Measurements from ENCODE around the gene PLEKHA8. TPM values are rescaled to one million over a fixed set of nuclear protein-coding genes. Genes with fewer than 3 reads are reported as not detected.

PLEKHA8 gene
- polyA plus RNA-seq, 1 donor, result 11.4 TPM

DNA sequence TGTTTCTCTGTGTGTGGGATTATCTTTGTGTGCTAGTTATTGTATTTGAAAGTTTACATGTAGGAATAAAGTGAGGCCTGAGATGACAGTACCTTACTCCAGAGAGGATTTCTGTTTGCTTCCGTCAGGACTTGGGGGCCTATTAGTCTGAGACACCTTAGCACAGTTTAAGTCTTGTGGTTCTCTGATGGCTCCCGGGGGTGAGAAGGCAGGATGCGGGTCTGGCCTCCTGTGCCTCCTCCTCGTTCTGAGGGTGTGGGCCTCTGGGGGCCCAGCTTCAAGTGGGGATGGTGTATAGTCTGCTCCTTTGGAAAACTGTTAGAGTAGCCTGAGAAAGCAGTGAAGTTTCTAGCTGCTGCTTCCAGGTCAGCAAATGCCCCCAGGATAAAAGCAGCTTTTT lies 119.0 kb downstream of the PLEKHA8 start:
- no peak for DNase-seq

DNA sequence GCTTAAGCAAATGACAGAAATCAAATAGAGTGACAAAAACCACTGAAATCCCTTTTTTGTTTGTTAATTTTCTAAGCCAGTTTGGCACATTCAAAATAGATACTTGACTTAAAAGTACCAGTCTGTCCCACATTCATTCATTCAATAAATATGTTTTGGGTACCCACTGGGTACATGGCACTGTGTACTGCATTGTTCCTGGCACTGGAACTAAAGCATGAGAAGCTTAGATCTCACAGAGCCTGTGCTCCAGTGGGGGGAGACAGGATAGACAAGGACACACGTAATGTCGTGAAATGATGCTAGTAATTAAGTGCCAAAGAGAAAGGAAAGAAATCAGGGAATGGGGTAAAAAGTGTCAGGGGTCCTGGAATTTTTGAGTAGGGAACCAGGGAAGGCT lies 119.6 kb downstream of the PLEKHA8 start:
- no peak for DNase-seq

DNA sequence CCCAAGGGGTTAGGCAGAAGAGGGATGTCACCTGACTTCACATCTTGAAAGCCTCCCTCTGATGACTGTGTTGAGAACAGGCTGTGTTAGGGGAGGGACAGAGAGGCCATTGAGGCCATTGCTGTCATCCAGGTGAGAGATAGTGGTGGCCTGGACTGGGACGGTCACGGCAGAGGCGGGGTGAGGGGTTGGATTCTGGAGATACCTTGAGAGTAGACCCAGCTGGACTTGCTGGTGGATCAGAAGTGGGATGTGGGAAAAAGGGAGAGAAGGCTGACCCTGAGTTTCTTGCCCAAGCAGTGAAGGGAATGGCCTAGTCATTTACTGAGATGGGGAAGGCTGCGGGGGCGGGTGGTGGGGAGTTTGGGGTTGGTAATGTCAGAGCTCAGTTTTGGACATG lies 120.2 kb downstream of the PLEKHA8 start:
- no peak for DNase-seq

DNA sequence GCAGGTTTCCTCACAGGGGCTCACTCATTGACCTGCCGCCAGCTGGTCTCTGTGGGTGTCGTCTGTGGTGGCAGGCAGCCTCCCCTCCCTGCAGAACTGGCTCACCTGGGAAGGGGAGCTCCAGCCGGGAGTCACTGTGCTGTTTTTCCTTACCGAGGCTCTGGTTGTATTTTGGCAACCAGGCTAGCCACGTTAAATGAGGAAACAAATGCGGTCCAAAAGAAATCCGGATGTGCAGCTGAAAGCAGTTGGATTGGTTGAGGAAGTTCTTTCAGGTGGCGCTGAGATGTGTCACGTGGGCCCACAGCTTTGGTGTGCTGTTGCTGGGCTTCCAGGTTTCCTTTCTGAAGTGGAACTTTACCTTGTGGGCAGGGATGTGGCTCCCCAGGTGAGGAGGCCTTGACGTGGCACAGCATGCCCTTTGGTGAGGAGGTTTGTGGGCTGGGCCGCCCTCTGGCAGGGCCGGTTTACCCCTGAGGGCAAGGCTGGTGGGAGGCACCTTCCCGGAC lies 120.8 kb downstream of the PLEKHA8 start:
- no peak for DNase-seq

DNA sequence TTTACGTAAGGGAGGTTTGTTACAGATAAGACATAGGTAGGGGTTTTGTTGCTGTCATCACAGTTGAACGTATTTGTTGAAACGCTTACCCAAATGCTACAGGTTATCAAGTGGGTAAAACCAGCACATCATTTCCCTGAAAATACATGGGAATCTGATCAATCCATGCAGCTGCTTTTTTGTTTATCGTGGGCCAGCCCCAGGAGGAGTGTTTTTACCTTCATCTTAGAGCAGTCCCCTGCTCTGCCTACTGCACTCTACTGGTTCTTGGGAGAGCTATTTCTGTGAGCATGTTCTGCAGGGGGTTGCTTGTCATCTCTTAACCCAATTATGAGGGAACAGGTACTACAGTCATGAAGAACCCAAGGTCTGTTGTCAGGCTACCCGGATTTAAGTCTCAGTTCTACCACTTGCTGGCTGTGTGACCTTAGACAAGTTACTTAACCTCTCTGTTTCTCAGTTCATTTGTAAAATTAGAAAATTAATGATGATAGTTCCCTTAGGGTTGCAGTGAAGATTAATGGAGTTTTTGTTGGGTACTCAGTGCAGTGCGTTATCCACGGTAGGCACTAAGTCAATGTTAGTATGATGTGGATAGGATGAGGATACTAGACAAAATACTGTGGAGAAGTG lies 121.5 kb downstream of the PLEKHA8 start:
- DNase-seq, result no peak

DNA sequence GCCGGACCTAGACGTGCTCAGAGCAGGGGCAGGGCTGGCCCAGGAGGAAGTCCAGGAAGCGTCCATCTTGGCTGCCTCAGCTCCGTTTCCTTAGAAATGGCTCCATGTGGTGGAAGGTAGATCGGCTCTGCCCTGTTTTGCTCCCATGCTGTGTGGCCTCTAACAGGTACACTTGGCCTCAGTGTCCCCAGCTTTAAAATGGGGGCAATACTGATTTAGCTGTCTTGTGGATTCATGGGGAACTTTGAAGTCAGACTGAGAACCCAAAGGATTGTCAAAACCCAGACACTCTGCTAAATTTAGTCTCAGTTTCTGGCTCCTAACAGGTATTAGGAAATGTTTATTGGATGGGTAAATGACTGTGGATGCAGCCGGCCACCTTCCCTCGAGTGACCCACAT lies 122.5 kb downstream of the PLEKHA8 start:
- DNase-seq, result no peak

DNA sequence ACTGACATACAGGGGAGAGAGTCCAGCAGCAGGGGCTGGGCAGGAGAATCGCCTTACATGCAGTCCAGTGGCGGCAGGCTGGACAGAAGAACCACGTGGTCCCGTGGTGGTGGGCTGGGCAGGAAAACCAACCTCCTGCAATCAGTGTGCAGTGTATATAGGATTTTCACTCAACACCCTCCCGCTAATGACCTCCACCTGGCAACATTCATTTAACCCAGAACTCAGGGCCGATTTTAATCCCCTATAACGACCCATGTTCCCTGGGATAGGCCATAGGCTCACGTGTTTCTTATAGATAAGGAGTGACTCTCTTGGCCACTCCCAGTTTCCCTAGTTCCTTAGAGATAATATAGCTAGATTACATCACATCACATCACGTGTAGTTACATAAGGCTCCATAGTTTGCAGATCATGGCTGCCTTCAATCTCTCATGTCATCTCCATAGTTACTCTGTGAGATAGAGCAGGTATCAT lies 125.9 kb downstream of the PLEKHA8 start:
- no peak for DNase-seq

DNA sequence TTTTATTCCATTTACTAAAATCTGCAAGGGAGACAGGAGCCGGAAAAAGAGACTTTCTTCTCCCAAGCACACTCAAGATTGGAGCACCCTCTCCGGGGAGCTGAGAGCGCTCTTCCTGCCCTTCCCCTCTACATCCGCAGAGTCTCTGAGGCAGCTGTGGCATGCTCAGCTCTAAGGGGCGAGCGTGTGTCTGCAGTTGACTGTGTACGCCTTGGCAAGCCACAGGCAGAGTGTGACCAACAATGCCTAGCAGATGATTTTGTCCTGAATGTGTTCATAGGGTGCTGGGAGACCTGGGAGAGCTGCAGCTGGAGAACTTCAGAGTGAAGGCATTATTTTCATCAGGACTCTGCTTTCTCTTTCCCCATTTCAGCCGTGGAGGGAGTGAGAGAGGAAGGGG lies 127.3 kb downstream of the PLEKHA8 start:
- DNase-seq, result no peak

DNA sequence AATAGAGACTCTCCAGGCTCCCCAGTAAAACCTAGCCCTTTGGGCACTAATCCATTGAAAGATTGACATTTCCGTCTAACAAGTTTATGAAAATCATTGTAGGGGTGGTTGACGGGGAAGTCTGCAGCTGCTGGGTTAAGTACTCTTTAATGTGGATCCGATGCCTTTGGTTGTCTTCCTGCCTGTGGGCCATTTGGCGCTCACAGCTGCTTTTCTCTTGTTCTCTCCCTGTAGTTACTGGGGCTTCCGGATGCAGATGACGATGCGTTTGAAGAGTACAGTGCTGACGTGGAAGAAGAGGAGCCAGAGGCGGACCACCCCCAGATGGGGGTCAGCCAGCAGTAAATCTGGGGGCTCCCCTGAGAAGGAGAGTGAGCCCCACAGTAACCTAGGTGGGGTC lies 129.0 kb downstream of the PLEKHA8 start:
- DNase-seq, result no peak

DNA sequence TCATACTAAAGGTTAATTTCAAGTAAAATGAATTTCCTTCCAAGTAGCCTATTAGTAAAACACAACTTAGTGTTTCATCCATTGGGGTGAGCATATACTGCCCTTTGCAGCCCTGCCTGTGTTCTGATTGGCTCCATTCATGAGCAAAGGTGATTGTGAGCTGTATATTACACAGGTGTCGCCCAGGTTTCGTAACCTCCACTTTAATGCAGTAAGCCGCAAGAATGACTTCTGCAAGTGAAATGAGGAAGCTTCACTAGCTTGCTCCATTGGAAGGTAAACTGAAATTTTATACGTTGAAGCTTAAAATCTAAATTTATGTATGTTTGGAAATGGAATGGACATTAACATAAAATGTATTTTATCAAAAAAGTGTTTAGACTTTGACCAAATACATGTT lies 131.0 kb downstream of the PLEKHA8 start:
- DNase-seq, result no peak

DNA sequence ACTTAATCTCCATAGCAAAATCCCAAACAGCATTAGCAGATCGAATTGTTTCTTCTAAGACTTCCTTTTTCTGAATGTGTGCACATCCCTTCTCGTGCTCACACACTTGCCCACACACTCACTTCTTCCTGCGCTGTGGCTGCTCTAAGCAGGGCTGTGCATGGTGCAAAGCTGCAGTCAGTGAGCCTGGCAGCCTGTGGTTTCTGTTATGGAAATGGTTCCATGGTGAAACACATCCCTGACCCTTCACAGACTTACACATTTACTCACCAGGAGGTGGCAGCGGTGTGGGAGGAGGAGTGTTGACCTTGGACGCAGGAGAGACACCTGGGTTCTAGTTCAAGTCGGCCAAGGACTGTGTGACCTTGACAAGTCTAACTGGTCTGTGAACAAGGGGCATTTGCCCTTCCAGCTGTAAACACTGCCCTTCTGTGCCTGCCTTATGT lies 131.5 kb downstream of the PLEKHA8 start:
- DNase-seq, result no peak

DNA sequence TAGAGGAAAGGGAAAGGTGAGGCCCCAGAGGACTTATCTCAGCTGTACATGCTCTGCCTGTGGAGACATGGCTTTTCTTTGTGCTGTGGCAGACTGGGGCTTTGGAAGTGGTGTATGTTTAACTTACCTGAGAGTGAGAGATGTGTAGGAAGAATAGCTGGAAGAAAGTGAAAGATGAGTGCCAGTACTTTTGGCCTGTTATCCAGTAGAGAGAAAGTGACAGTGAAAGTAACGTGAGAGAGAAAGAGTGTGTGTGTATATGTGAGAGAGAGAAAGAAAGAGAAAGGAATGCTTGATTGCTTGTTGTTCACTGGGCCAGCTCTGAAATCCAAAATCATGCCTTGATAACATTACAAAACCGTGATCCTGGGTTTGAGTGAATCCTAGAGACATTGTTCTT lies 132.1 kb downstream of the PLEKHA8 start:
- no peak for DNase-seq

DNA sequence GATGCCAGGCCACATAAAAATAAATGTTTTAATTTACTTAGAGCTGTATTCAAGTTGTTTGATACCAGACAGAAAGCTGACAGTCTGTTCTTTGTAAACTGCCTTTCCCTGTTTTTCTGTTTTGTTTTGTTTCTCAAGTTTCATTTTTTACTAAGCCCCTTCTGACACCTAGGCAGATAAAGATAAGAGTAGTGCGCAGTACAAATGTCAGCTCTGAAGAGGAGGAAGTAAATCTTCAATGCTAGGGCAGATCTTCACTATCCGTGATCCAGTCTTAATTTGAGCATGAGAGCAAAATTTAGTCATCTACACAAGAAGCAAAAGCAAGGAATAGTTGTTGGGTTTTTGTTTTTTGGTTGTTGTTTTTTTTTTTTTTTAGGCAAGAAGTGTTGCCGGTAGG lies 133.9 kb downstream of the PLEKHA8 start:
- DNase-seq, result no peak

DNA sequence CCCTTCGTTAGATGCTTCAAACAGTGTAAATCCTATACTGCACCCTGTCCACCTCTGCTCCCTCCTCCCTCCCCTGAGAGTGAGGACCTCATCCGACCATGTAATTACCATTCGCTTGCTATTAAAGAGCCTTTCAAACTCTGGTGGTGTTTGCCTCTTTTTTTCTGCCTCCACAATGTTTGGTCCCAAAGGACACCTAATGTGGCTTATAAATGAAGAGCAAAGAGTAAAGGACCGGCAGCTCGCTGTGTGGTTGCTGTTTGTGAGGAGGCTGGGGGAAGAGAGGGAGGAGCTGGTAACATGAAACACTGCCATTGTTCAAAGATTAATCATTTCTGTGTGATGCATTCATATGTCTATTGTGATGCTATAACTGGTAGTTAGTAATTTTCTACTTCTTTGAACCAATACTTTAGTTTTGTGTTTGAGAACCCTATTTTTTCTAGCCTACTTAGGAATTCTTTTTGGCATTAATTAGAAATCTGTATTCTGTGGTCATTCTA lies 134.5 kb downstream of the PLEKHA8 start:
- DNase-seq, result no peak

DNA sequence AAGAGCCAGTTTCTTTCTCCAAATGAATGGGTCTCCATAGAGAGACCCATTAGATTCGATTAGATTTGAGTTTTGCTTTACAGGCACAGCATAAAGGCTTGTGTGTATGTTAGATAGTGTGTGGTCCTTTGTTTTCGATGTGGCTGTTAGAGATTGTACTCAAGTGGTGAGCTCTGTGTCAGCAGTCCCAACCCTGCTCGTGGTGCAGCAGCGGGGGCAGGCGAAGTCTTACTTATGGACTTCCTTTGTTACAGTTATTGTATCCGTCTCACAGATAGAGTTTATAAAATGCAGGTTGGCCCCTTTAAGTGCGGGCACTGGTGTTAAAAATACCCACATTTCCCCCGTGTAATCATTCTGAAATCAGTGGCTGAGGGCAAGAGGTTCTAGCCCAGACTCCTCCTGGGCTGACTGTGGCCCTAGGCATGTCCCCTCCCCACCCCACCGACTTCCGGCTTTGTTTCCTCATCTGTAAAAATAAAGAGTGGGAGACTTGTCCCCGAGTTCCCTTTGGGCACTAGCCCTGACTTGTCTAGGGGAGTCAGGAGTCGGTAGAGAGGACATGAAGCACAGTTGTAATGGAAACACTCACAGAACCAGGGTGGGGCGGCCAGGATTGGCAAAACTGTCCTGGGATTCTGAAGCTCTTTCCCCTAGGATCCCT lies 135.2 kb downstream of the PLEKHA8 start:
- no peak for DNase-seq

DNA sequence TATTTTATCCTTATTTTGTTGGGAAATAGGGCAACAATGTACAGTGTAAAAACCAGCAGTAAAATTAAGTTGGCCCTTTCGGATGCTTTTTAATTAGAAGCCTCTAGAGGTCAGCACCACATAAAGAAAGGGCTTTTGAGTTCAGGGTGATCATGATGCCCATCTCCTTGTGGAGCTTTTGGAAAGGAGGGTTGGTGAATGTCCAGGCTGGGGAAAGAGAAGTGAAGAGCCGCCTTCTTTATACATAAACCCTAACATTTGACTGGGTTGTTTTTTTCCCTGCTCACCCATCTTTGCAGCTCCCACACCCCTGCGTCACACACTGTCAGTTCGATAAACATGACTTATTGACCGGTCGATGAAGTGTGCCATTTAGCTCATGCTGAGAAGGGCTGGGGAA lies 136.4 kb downstream of the PLEKHA8 start:
- no peak for DNase-seq

DNA sequence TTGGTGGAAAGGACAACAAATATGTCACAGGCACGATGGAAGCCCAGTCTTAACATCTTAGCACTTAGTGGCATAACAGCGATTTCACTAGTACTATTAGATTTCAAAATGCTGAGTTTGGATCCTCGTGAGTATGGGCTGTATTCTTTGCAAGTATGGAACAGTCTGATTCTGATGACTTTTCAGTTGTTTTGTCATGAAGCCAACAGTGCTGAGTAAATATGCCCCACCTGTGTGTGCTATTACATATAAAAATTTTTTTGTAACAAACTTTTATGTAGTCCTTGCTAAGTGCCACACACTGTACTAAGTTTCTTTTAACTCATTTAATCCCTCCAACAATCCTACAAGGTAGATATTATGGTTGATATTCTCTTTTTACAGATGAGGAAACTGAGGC lies 137.4 kb downstream of the PLEKHA8 start:
- DNase-seq, result no peak

DNA sequence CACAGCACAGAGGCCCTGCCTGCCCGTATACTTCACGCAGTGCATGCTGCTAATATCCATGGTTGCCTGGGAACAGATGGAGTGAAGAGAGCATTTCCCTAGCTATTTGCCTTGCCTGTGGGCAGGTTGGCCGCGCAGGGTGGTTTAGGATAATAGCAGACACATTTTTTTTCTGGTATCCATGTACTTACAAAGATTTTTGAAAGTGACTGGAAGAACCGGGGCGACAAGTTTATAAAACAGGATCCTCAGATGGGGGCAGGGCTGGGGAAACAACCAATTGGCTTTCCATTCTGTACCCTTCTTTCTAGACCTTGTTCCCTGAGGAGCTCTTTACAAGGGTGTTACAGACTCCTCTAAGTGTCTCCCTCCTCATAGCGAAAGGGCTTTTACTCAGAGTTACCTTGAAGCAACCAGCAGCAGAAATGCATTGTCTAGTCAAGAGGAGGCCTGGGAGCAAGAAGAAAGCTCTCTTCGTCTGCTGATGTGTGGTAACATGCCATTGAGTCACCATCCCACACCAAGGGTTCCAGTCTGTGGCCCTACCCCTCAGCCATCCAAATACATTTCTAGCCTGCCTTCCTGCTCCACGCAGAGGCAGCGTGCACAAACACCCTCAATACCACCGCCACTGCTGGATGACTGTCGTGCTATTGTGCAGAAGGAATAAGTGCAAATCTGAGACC lies 138.1 kb downstream of the PLEKHA8 start:
- no peak for DNase-seq

DNA sequence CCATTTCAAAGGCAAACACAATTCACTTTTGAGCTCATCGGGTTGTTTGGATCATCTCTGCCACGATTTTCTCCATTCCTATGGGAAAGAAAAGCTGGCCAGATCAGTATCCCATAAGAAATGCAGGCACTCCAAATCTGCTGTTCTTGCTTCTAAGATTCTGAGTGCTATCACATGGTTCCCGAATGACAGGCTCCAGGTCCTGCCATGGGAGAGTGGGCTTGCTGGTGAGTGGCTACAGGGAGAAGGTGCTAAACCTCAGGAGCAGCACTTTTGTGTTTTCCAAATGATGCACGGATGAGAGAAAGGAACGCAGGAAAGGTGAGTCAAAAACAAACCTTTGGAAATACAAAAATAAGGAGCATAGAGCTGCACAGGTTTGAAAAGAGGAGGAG lies 138.6 kb downstream of the PLEKHA8 start:
- no peak for DNase-seq

DNA sequence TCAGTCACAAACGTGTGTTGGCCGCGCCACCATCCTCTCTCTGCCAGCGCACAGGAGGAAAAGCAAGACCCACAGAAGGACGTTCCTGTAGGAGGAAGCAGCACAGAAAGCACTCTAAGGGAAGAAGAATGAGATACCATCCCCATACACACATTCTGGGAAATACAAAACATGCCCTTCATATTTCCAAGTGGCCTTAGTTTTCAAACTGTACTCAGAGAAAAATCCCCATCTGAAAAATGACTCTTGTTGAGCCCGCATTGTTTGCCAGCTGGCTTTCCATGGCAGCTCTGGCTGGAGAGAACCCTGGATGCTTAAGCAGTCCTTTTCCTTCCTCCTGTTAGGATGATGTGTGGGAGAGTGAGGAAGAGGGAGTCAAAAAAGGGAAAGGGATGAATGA lies 139.7 kb downstream of the PLEKHA8 start:
- peak; percentile 38 for DNase-seq

DNA sequence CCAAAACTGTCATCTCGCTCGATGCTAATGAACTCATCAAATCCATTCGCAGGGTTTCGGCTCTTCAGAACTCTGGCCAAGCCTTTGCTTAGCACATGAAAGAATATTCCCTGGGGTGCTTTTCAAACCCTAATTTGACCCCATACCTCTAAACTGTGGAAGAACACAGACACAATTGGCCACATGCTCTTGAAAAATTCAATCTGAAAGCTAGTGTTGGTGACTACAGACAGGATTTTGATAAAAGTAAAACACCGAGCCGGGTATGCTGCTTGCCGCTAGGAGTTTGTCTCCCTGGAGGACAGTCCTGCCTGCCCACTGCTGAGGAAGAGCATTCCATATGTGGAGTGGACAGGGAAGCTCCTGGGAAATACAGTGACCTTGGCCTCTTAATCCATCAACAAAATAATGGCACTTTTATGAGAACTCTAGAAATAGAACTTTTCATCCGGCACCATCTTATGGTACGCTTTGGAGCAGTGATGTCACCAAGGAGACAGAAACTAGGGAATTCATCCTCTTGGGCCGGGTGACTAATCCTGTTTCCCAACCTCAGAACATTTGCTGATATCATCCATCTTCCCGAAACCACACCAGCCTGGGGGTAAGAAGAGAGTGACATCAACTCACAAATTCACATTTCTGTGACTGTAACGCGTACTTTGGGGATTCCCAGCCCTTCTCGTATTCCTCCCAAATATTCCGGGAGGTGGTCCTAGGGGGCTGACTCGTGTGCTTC lies 140.8 kb downstream of the PLEKHA8 start:
- DNase-seq, result no peak

DNA sequence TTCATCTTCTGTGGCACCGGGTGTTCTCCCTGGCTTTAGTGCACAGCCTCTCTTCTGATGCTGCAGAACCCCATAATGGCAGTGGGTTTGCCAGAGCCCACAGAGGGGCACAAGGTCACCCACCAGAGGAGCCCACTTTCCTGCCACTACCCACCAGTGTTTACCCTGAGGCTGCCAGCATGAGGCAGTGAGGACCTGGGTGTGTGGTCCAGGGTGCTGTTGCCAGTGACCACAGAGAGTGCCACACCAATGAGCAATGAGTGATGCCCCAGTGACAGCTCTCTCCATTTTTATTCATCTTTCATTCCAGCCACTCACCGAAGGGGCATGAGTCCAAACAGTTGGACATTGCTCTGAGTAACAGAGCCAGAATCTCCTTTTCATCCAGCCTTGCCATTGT lies 141.4 kb downstream of the PLEKHA8 start:
- DNase-seq, result no peak
